ENCODE measurements around the gene SCAMP2. TPM values are rescaled to one million over a fixed set of nuclear protein-coding genes. Genes with fewer than 3 reads are reported as not detected.

Gene SCAMP2
- total RNA-seq, 1 experiment from 2014 or later = 50.2 TPM

DNA sequence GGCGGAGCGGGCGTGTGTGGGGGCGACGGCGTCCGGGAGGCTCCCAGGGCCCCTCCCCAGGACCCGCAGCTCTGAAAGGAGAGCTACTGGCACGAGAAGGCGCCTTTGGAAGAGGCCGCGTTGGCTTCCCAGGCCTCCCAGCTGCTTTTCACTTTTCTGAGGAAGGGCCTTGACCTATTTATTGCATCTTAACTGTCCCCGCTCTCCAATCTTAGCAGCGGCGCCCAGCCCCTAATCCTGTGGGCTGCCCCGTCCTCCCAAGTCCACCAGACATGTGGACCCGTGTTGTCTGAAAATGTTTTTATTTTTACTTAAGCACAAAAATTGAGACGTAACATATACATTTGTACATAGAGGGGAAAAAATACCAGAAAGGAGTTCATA lies 29.7 kb downstream of the SCAMP2 start:
- TF ChIP-seq CTCF (conservative IDR thresholded peaks at IDR 0.05) = no peak; the same call in 2 of the 3 replicates
- no peaks in the 10 kb centered on the region for H3K27me3 Mint-ChIP-seq (ENCODE audit: low read depth)

More for the DNA sequence above, 29.7 kb downstream of the SCAMP2 start:
- DNase-seq = no peak
- Histone ChIP-seq H2BK20ac (ENCODE audit: low read depth, low read length, poor library complexity, severe bottlenecking) (no peak overlapping the region), H3K4me1 (ENCODE audit: insufficient read depth, low read length) (no peaks in the 10 kb centered on the region; the same call in 1 of the 2 replicates), H4K8ac (replicated peaks; ENCODE audit: insufficient read length, low read depth, low read length) (no peak overlapping the region), H3K27ac (ENCODE audit: insufficient read length, low read depth, low read length) (no peak overlapping the region), H3K9me3 (ENCODE audit: control insufficient read depth, low read depth, low read length) (no peaks in the 10 kb centered on the region), H3K14ac (ENCODE audit: insufficient read depth, low read length) (peak overlapping the region; percentile 92), H3T11ph (ENCODE audit: low read length) (no peak overlapping the region), H2AK5ac (ENCODE audit: insufficient read length, low read length) (no peak overlapping the region), H3K23ac (ENCODE audit: insufficient read length, low read depth, low read length) (no peak overlapping the region), H4K91ac (ENCODE audit: insufficient read length, low read depth, low read length) (peak overlapping the region; percentile 77), H3K9ac (ENCODE audit: extremely low read depth, insufficient read length, low read length) (peak overlapping the region; percentile 73), H2BK12ac (ENCODE audit: insufficient read length, low read depth, low read length) (no peak overlapping the region), H3K23me2 (ENCODE audit: insufficient read length, low read depth, low read length, poor library complexity, severe bottlenecking) (peaks cover 6% of the 10 kb centered on the region), H4K5ac (ENCODE audit: insufficient read length, low read depth, low read length) (no peak overlapping the region), H3K18ac (ENCODE audit: insufficient read length, low read depth, low read length) (peak overlapping the region; percentile 70), H2AFZ (ENCODE audit: low read length) (no peak overlapping the region), H3K56ac (ENCODE audit: insufficient read length, low read depth, low read length) (no peak overlapping the region), H3K79me1 (ENCODE audit: insufficient read depth, low read depth, low read length, poor library complexity, severe bottlenecking) (no peaks in the 10 kb centered on the region), H3K4me2 (ENCODE audit: insufficient read depth, insufficient read length, low read length) (peak overlapping the region; percentile 64), H3K79me2 (ENCODE audit: insufficient read depth, low read length) (no peaks in the 10 kb centered on the region), H4K20me1 (ENCODE audit: control insufficient read depth, insufficient read depth, insufficient read length) (no peaks in the 10 kb centered on the region), H3K27me3 (ENCODE audit: insufficient read depth, low read length) (no peaks in the 10 kb centered on the region), H2BK5ac (ENCODE audit: insufficient read length, low read length) (no peak overlapping the region), H2BK15ac (ENCODE audit: low read depth, low read length) (no peak overlapping the region), H3K4ac (ENCODE audit: low read depth, low read length) (no peak overlapping the region; the same call in 1 of the 2 replicates), H2BK120ac (ENCODE audit: low read depth, low read length, poor library complexity, severe bottlenecking) (no peak overlapping the region)
- Mint-ChIP-seq H3K4me1 (peaks cover 20 to 35% of the 10 kb centered on the region in 2 experiments), H3K9me3 (no peaks in the 10 kb centered on the region), H3K36me3 (ENCODE audit: insufficient read depth in 1 of 3, low read depth in 3 of 3) (peaks cover 12 to 49% (median 45%) of the 10 kb centered on the region in 3 experiments), H3K27ac (peak overlapping the region; percentile 95 to 98 (median 97)), H3K4me3 (peak overlapping the region; percentile 71 to 89)
- WGBS (ENCODE audit: extremely low coverage, insufficient read length, low lambda C conversion rate) = no CpG with 5 or more reads among the region's 18 CpGs
